Gastrocnemius medialis (tissue), 4 donors: ENCODE results near the gene KIF18A. TPM values are rescaled to one million over a fixed set of nuclear protein-coding genes. Genes with fewer than 3 reads are reported as not detected.

Experiments
- ATAC-seq, 2 donors: fragments of 150-250 bp; one replicate each; pipeline ENCODE4 v1.9.1; 2016
- DNase-seq, 2 donors: peaks; one replicate each; pipeline ENCODE4 v3.0.0-alpha.2; 2019
- H3K27ac ChIP-seq, 4 donors: fragments of 200-600 bp; sonication (generic); 1 replicate in 1 of 4; 2 replicates in 3 of 4; pipeline ENCODE4 v1.5.1; 2016 to 2018; ENCODE audit warnings: mild to moderate bottlenecking in 2 of 4, moderate library complexity in 1 of 4
- H3K27me3 ChIP-seq, 3 donors: fragments of 200-600 bp; sonication (generic) in 2 of 3; 1 replicate in 1 of 3; 2 replicates in 2 of 3; pipeline versions ENCODE4 v1.5.1 to v1.6.0; 2016 to 2019; ENCODE audit warnings: mild to moderate bottlenecking in 1 of 3, moderate library complexity in 1 of 3
- H3K36me3 ChIP-seq, 2 donors: fragments of 200-600 bp; sonication (generic) in 1 of 2; one replicate each; pipeline ENCODE4 v1.5.1; 2017 to 2018
- H3K4me1 ChIP-seq, 2 donors: fragments of 200-600 bp; sonication (generic) in 1 of 2; one replicate each; pipeline ENCODE4 v1.5.1; 2016 to 2017; ENCODE audit warnings: mild to moderate bottlenecking in 2 of 2
- H3K4me3 ChIP-seq, 4 donors: fragments of 200-600 bp; sonication (generic) in 3 of 4; 1 replicate in 1 of 4; 2 replicates in 3 of 4; pipeline ENCODE4 v1.5.1; 2016 to 2019; ENCODE audit warnings: mild to moderate bottlenecking in 2 of 4
- H3K9me3 ChIP-seq, 3 donors: fragments of 200-600 bp; sonication (generic) in 2 of 3; 1 replicate in 1 of 3; 2 replicates in 2 of 3; pipeline ENCODE4 v1.5.1; 2016 to 2019
- POLR2A ChIP-seq, 2 donors: fragments of 450-650 bp; IDR thresholded peaks; one replicate each; pipeline ENCODE4 v1.6.1; 2017; ENCODE audit warnings: antibody characterized with exemption in 2 of 2, mild to moderate bottlenecking in 2 of 2, moderate library complexity in 2 of 2
- in situ Hi-C, 4 donors: fragments of 200-750 bp; cut with MboI; loops; one replicate each; pipeline versions ENCODE4 v1.15.0 to v1.8.0; 2017; ENCODE audit warnings: low sequenced_read_pairs in 4 of 4
- intact Hi-C: fragments of 100-400 bp; cut with DNase I; formaldehyde crosslinking; loops from one replicate; pipeline ENCODE4 v1.15.1; 2023; ENCODE audit warnings: low total_unique reads
- total RNA-seq, 4 donors: library from RNA; depleted of rRNA; stranded (reverse); fragments of >200 nt; gene quantifications; one replicate each; pipeline versions ENCODE4 v1.1.0 to v1.2.3, GENCODE V29; 2016
- TF ChIP-seq, protein P1 (sequence below), 5 experiments: fragments of 450-650 bp in 3 of 5; fragments of 200-600 bp in 2 of 5; sonication (generic) in 2 of 5; IDR thresholded peaks in 4 of 5; conservative IDR thresholded peaks in 1 of 5; 1 replicate in 4 of 5; 2 replicates in 1 of 5; pipeline ENCODE4 v1.5.1; 2016 to 2019; ENCODE audit warnings: antibody characterized with exemption in 5 of 5, mild to moderate bottlenecking in 3 of 5, moderate library complexity in 3 of 5

The KIF18A gene
- total RNA-seq, 4 donors from 2014 or later, result 0.10 to 0.41 (median 0.10) TPM

DNA sequence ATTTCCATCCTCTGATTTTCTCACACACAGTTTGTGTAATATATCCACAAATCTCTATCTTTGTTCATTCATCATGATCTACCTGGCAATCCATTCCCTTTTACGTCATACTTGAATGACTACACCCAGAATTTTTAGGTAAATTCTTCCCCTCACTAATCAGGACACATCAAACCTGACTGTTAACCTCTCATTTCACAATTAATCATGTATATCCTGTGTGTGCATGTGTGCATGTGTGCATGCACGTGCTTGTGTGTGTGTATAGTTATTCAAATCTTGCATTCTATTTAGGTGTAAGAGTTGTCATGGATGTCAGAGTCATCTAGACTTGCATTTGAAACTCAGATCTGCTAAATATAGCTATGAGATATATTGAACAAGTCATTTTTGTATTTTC, 130.4 kb downstream of the KIF18A start:
- Histone ChIP-seq H3K4me1 (no peaks in the 10 kb centered on the region), H3K9me3 (no peaks in the 10 kb centered on the region), H3K27me3 (no peaks in the 10 kb centered on the region), H3K27ac (no peak overlapping the region), H3K4me3 (no peak overlapping the region), H3K36me3 (no peaks in the 10 kb centered on the region)
- no peak for TF ChIP-seq POLR2A (IDR thresholded peaks at IDR 0.05)
- TF ChIP-seq, protein P1, sequence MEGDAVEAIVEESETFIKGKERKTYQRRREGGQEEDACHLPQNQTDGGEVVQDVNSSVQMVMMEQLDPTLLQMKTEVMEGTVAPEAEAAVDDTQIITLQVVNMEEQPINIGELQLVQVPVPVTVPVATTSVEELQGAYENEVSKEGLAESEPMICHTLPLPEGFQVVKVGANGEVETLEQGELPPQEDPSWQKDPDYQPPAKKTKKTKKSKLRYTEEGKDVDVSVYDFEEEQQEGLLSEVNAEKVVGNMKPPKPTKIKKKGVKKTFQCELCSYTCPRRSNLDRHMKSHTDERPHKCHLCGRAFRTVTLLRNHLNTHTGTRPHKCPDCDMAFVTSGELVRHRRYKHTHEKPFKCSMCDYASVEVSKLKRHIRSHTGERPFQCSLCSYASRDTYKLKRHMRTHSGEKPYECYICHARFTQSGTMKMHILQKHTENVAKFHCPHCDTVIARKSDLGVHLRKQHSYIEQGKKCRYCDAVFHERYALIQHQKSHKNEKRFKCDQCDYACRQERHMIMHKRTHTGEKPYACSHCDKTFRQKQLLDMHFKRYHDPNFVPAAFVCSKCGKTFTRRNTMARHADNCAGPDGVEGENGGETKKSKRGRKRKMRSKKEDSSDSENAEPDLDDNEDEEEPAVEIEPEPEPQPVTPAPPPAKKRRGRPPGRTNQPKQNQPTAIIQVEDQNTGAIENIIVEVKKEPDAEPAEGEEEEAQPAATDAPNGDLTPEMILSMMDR (IDR thresholded peaks at IDR 0.05 in 4 of 5, conservative IDR thresholded peaks at IDR 0.05 in 1 of 5), result no peak
- intact Hi-C loops (no loop called here), in situ Hi-C loops (no loop called here)
- no peak for DNase-seq
- no peak for ATAC-seq

DNA sequence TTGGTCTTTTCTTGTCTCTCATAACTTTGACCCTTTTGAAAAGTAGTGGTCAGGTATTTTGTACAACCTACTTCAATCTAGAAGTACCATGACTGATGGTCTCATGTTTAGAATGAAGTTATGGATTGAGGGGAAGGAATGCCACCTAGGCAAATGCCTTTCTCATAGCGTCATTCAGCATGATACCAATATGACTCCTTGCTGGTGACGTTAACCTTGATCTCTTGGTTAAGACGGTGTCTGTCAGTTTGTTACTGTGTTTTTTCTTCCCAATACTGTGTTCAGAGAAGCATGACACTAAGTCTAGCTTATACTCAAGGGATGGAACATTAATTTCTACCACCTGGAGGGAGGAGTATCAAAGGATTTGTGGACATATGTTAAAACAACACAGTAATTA, 130.9 kb downstream of the KIF18A start:
- in situ Hi-C loops, result no loop called here
- ATAC-seq (no peak), DNase-seq (no peak)
- no peaks in the 10 kb centered on the region for H3K4me1 ChIP-seq
- no peak overlapping the region for H3K27ac ChIP-seq
- no peaks in the 10 kb centered on the region for H3K9me3 ChIP-seq
- no peaks in the 10 kb centered on the region for H3K36me3 ChIP-seq
- TF ChIP-seq POLR2A (IDR thresholded peaks at IDR 0.05), result no peak
- TF ChIP-seq, protein P1 (IDR thresholded peaks at IDR 0.05 in 4 of 5, conservative IDR thresholded peaks at IDR 0.05 in 1 of 5), result no peak
- no peaks in the 10 kb centered on the region for H3K27me3 ChIP-seq
- no peak overlapping the region for H3K4me3 ChIP-seq
- intact Hi-C loops, result no loop called here

DNA sequence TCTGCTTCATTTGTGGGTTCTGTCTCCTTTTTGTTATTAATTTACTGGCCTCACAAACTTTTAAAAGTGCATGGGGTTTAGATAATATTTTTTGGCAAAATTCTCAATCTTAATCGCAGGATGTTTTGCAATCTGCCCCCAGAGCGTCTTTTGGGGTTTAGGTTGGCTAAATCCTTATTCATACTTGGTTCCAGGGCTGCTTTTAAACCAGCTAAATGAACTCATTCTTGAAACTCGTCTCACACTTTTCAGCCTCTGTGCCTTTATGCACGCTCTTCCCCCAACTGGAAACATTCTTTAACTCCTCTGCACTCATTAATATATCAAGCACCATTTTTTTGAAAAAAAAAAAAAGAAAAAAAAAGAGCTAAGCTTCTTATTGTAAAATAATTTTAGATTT, 131.7 kb downstream of the KIF18A start:
- no peak overlapping the region for H3K4me3 ChIP-seq
- no peak for TF ChIP-seq POLR2A (IDR thresholded peaks at IDR 0.05)
- TF ChIP-seq, protein P1 (IDR thresholded peaks at IDR 0.05 in 4 of 5, conservative IDR thresholded peaks at IDR 0.05 in 1 of 5), result no peak
- no peaks in the 10 kb centered on the region for H3K36me3 ChIP-seq
- no peaks in the 10 kb centered on the region for H3K27me3 ChIP-seq
- DNase-seq, result no peak
- in situ Hi-C loops (no loop called here), intact Hi-C loops (no loop called here)
- no peaks in the 10 kb centered on the region for H3K4me1 ChIP-seq
- H3K27ac ChIP-seq, result no peak overlapping the region
- H3K9me3 ChIP-seq, result no peaks in the 10 kb centered on the region
- no peak for ATAC-seq

DNA sequence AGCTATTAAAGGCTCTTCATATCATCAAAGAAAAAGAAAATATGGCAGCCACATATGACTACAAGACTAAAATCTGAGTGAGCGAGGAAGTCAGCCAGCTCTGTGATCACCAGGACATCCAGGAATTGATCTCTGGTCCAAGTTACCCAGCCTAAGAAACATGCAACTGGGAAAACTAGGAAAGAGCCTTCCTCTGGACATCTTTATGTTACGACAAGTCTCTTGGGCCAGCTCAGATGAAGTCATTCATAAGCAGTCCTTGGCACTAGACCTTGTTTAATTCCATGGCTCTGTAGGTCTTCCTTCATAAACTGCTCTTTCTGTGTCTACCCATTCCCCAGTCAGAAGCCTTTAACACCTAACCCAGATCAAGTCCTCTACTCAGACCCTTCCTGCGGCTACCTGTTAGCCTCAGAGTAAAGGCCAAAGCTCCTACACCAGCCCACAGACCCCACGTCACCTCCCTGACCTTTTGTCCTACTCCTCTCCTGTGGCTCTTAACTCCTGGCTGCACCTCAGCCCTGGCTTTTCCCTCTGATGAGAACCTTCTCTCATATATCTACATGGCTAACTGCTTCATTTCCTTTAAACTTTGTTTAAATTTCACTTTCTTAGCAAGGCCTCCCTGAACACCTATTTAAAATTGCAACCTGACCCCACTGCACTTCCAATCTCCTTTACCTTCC, 134.0 kb downstream of the KIF18A start:
- in situ Hi-C loops (no loop called here), intact Hi-C loops (no loop called here)
- H3K9me3 ChIP-seq, result no peaks in the 10 kb centered on the region
- H3K4me1 ChIP-seq, result no peaks in the 10 kb centered on the region
- TF ChIP-seq POLR2A (IDR thresholded peaks at IDR 0.05), result no peak
- TF ChIP-seq, protein P1 (IDR thresholded peaks at IDR 0.05 in 4 of 5, conservative IDR thresholded peaks at IDR 0.05 in 1 of 5), result no peak
- no peaks in the 10 kb centered on the region for H3K36me3 ChIP-seq
- H3K27ac ChIP-seq, result no peak overlapping the region
- no peaks in the 10 kb centered on the region for H3K27me3 ChIP-seq
- no peak for ATAC-seq
- H3K4me3 ChIP-seq, result no peak overlapping the region
- DNase-seq, result no peak
